Measurements from ENCODE around the gene AGAP1. TPM values are rescaled to one million over a fixed set of nuclear protein-coding genes. Genes with fewer than 3 reads are reported as not detected.

The AGAP1 gene
- total RNA-seq, 1 experiment from 2014 or later, result 25.8 TPM

- no peak overlapping the region; a peak in 1 of 5 replicates for H3K4me3 Mint-ChIP-seq
Observed at GRCh38 chr2:235747001-235747785, 253.3 kb downstream of the AGAP1 start.

More at GRCh38 chr2:235747001-235747785, 253.3 kb downstream of the AGAP1 start:
- H3K4me1 ChIP-seq (ENCODE audit: insufficient read depth, low read length), result no peaks in the 10 kb centered on the region
- H2BK15ac ChIP-seq (ENCODE audit: low read depth, low read length), result no peak overlapping the region
- no peaks in the 10 kb centered on the region for H3K27me3 ChIP-seq (ENCODE audit: insufficient read depth, low read length)
- Mint-ChIP-seq H3K36me3 (ENCODE audit: insufficient read depth in 1 of 3, low read depth in 3 of 3) (peaks cover 14 to 31% (median 29%) of the 10 kb centered on the region in 3 experiments), H3K9me3 (no peaks in the 10 kb centered on the region), H3K27ac (peak overlapping the region in 2 of 3 experiments; percentile 45 to 52; a peak in 4 of 7 replicates), H3K27me3 (ENCODE audit: low read depth) (no peaks in the 10 kb centered on the region; the same call in 1 of the 2 replicates), H3K4me1 (peaks cover 24 to 28% of the 10 kb centered on the region in 2 experiments)
- no peaks in the 10 kb centered on the region for H3K79me1 ChIP-seq (ENCODE audit: insufficient read depth, low read depth, low read length, poor library complexity, severe bottlenecking)
- no peaks in the 10 kb centered on the region for H3K23me2 ChIP-seq (ENCODE audit: insufficient read length, low read depth, low read length, poor library complexity, severe bottlenecking)
- no peak overlapping the region for H3K27ac ChIP-seq (ENCODE audit: insufficient read length, low read depth, low read length)
- H3K4ac ChIP-seq (ENCODE audit: low read depth, low read length), result no peak overlapping the region
- H2BK12ac ChIP-seq (ENCODE audit: insufficient read length, low read depth, low read length), result no peak overlapping the region
- no peak overlapping the region for H3K56ac ChIP-seq (ENCODE audit: insufficient read length, low read depth, low read length)
- no peak overlapping the region for H3K18ac ChIP-seq (ENCODE audit: insufficient read length, low read depth, low read length)
- no peak for DNase-seq
- no CpG with 5 or more reads among the region's 23 CpGs for WGBS (ENCODE audit: extremely low coverage, insufficient read length, low lambda C conversion rate)
- H3K4me2 ChIP-seq (ENCODE audit: insufficient read depth, insufficient read length, low read length), result no peak overlapping the region
- no peak for TF ChIP-seq CTCF (conservative IDR thresholded peaks at IDR 0.05)
- no peak overlapping the region for H2AK5ac ChIP-seq (ENCODE audit: insufficient read length, low read length)
- no peaks in the 10 kb centered on the region for H3K9me3 ChIP-seq (ENCODE audit: control insufficient read depth, low read depth, low read length)
- no peak overlapping the region for H4K8ac ChIP-seq (replicated peaks; ENCODE audit: insufficient read length, low read depth, low read length)
- no peak overlapping the region for H4K91ac ChIP-seq (ENCODE audit: insufficient read length, low read depth, low read length)
- H2AFZ ChIP-seq (ENCODE audit: low read length), result no peak overlapping the region
- H3T11ph ChIP-seq (ENCODE audit: low read length), result no peak overlapping the region
- H3K79me2 ChIP-seq (ENCODE audit: insufficient read depth, low read length), result no peaks in the 10 kb centered on the region
- H3K14ac ChIP-seq (ENCODE audit: insufficient read depth, low read length), result no peak overlapping the region
- no peaks in the 10 kb centered on the region for H4K20me1 ChIP-seq (ENCODE audit: control insufficient read depth, insufficient read depth, insufficient read length)
- no peak overlapping the region for H4K5ac ChIP-seq (ENCODE audit: insufficient read length, low read depth, low read length)
- no peak overlapping the region for H2BK20ac ChIP-seq (ENCODE audit: low read depth, low read length, poor library complexity, severe bottlenecking)
- no peak overlapping the region for H3K23ac ChIP-seq (ENCODE audit: insufficient read length, low read depth, low read length)
- H2BK120ac ChIP-seq (ENCODE audit: low read depth, low read length, poor library complexity, severe bottlenecking), result no peak overlapping the region
- no peak overlapping the region for H3K9ac ChIP-seq (ENCODE audit: extremely low read depth, insufficient read length, low read length)
- H2BK5ac ChIP-seq (ENCODE audit: insufficient read length, low read length), result no peak overlapping the region

Measured in H9 (cell line).